Erythroblast (primary cell): Measurements from ENCODE around the gene MAU2.

Experiments used
- GATA1 ChIP-seq: IDR thresholded peaks from 2 replicates; pipeline ENCODE4 v1.6.1; 2011; ENCODE audit warnings: low read depth, mild to moderate bottlenecking, control low read depth, low read length, moderate library complexity
- POLR2A ChIP-seq: IDR thresholded peaks from 2 replicates; pipeline ENCODE4 v1.6.1; 2011; ENCODE audit warnings: mild to moderate bottlenecking, low read length

GRCh38 chr19:19276851-19277250 is 43.8 kb upstream of the MAU2 start:
- no peak for TF ChIP-seq POLR2A
- TF ChIP-seq GATA1 = no peak
